SK-N-SH (cell line): ENCODE measurements around the gene LYPD5.
A peak's percentile ranks its signal among the peaks of the same experiment; 100 is the strongest.

Source experiments
- EP300 ChIP-seq, 2 experiments: IDR thresholded peaks; 2 replicates each; pipeline versions ENCODE4 v1.4.0 to v1.6.1; 2012; ENCODE audit warnings: borderline replicate concordance in 1 of 2, low read depth in 1 of 2, low read length in 1 of 2
- GATA2 ChIP-seq: sonication (generic); formaldehyde crosslinking; IDR thresholded peaks from 2 replicates; pipeline ENCODE4 v1.5.0; 2020; ENCODE audit warnings: mild to moderate bottlenecking, missing genetic modification reagents
- YY1 ChIP-seq: IDR thresholded peaks from 2 replicates; pipeline ENCODE4 v1.4.0; 2012; ENCODE audit warnings: low read depth, mild to moderate bottlenecking
- TF ChIP-seq, protein P1 (sequence below): fragments of 200-600 bp; sonication (generic); IDR thresholded peaks from 2 replicates; pipeline ENCODE4 v1.6.1; 2017; ENCODE audit warnings: antibody characterized with exemption, mild to moderate bottlenecking, moderate library complexity

DNA sequence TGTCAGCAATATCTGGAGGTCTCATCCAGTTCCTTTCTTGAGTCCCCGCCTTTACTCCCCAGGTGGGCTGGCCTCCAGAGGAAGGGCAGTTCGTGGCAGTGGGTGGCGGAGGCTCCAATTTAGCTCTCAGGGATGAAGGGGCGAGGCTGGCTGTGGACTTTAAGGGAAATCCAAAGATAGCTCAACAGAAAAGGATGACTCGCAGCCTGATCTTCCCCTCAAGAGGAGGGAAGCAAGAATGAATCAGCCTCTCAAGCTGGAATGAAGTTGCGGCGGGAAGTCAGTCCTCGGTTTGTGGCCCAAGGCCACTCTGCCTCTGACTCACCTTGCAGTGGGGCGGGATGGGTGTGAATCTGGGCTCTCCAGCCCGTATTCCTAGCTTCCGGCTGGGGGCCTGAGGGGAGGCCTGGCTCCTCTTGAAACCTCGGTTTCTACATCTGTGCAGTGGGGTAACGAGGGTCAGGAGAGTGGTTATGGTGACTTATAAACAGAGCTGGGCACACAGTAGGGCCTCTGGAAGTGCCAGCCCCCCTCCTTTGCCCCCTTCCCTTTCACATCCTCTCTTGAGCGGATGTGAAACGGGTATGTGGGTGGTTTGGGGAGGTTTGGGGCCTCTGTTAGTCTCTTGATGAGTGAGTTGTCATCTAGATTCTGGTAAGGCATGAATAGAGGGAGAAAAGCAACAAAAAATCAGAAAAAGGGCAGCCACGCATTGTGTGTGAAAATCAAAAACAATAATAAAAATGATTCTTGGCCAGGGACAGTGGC, 37.0 kb downstream of the LYPD5 start:
- TF ChIP-seq, protein P1, sequence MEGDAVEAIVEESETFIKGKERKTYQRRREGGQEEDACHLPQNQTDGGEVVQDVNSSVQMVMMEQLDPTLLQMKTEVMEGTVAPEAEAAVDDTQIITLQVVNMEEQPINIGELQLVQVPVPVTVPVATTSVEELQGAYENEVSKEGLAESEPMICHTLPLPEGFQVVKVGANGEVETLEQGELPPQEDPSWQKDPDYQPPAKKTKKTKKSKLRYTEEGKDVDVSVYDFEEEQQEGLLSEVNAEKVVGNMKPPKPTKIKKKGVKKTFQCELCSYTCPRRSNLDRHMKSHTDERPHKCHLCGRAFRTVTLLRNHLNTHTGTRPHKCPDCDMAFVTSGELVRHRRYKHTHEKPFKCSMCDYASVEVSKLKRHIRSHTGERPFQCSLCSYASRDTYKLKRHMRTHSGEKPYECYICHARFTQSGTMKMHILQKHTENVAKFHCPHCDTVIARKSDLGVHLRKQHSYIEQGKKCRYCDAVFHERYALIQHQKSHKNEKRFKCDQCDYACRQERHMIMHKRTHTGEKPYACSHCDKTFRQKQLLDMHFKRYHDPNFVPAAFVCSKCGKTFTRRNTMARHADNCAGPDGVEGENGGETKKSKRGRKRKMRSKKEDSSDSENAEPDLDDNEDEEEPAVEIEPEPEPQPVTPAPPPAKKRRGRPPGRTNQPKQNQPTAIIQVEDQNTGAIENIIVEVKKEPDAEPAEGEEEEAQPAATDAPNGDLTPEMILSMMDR: no peak
- TF ChIP-seq GATA2 (CRISPR knock-in tag) (no peak), EP300 (IDR thresholded peaks at IDR 0.05; ENCODE audit: borderline replicate concordance in 1 of 2, low read depth in 1 of 2, low read length in 1 of 2) (peak in 1 of 2 experiments; percentile 81; a peak in 1 of 4 replicates), YY1 (no peak)
